ENCODE measurements around the gene TRIM16.
"Not testable (repeated sequence)": the region's sequence is repeated elsewhere in the genome, so short reads cannot be mapped to it uniquely, and the experiment has no call there.

TRIM16 gene

DNA sequence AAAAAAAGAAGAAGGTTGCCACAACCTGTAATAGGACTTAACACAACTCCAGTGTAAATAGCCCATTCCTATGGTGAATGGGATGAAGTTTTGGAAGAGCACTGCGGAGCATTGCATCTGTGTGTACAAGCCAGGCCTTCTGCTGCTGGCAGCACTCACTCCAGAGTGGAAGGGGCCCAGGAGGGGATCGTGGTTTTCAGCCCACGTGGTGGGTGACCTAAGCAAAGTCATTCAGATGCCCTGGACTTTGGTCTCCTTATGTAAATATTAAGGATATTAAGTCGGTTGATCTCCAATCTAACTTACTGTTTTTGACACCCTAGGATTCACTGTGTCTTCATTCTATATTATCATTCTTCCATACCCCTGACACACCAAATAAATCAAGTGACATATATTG is 67.3 kb downstream of the TRIM16 start:
- no CpG with 5 or more reads among the region's 4 CpGs for WGBS (ENCODE audit: insufficient coverage, insufficient read length)
- H3K36me3 ChIP-seq (ENCODE audit: control insufficient read depth, insufficient read depth, low read length); H3K9me3 ChIP-seq (ENCODE audit: control insufficient read depth, insufficient read depth, low read length); H3K27ac ChIP-seq (ENCODE audit: low read length); H3K27me3 ChIP-seq (ENCODE audit: control insufficient read depth, insufficient read depth, low read length); H3K4me3 ChIP-seq (ENCODE audit: low read length); H3K4me1 ChIP-seq (ENCODE audit: control insufficient read depth, insufficient read depth, low read length); DNase-seq (ENCODE audit: low read depth, low spot score): not testable (repeated sequence)

DNA sequence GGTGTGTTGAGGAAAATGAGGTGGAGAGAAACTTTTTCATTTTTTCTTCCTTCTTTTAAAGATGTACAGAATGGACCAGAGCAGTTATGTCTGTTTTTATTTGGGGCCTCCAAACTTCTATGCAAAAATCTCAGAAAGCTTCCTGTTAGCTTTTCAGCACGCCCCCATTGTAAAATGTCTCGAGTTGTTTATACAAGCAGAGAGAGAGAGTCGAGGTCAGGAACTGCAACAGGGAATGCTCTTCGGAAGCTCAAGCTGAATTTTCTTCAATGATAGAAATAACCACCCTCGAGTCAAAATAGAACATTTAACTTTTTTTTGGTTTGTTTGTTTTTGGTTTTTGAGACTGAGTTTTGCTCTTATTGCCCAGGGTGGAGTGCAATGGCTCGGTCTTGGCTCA is 68.3 kb downstream of the TRIM16 start:
- H3K4me3 ChIP-seq (ENCODE audit: low read length); H3K27me3 ChIP-seq (ENCODE audit: control insufficient read depth, insufficient read depth, low read length); H3K4me1 ChIP-seq (ENCODE audit: control insufficient read depth, insufficient read depth, low read length); H3K27ac ChIP-seq (ENCODE audit: low read length); H3K9me3 ChIP-seq (ENCODE audit: control insufficient read depth, insufficient read depth, low read length); DNase-seq (ENCODE audit: low read depth, low spot score); H3K36me3 ChIP-seq (ENCODE audit: control insufficient read depth, insufficient read depth, low read length): not testable (repeated sequence)
- WGBS (ENCODE audit: insufficient coverage, insufficient read length): no CpG with 5 or more reads among the region's 6 CpGs

DNA sequence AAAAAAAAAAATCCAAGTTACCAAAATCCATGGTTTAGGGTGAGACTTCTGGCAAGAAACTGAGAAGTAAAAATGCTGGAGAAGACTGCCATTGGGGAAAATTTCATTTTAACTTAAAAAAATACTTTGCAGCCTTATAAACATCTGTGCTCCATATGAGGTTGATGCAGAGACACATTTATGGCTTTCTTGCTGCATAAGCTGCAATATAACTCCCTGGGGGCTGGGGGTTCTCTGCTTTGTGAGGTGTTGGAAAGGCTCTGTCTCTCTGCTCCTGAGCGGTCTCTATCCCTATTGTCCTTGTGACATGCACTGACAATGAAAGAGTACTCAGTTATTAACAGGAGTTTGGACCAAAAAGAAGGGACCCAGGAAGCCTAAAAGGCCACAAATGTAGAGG is 71.0 kb downstream of the TRIM16 start:
- DNase-seq (ENCODE audit: low read depth, low spot score); H3K27ac ChIP-seq (ENCODE audit: low read length); H3K36me3 ChIP-seq (ENCODE audit: control insufficient read depth, insufficient read depth, low read length); H3K4me3 ChIP-seq (ENCODE audit: low read length); H3K27me3 ChIP-seq (ENCODE audit: control insufficient read depth, insufficient read depth, low read length); H3K9me3 ChIP-seq (ENCODE audit: control insufficient read depth, insufficient read depth, low read length); H3K4me1 ChIP-seq (ENCODE audit: control insufficient read depth, insufficient read depth, low read length): not testable (repeated sequence)
- WGBS (ENCODE audit: insufficient coverage, insufficient read length): no CpG with 5 or more reads among the region's 1 CpG

DNA sequence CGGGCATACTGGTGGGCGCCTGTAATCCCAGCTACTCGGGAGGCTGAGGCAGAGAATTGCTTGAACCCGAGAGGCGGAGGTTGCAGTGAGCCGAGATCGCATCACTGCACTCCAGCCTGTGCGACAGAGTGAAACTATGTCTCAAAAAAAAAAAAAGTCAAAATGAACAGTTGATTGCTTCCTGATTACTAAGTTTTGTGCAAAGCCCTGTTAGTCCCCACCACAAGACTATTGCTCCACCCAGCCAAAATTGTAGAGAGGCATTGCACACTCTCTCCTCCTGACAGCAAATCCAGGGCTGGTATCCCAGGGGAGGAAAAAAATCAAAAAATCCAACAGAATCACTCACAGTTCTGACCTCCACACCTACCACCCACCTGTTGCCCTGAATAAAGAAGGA is 91.2 kb downstream of the TRIM16 start:
- H3K27ac ChIP-seq (ENCODE audit: low read length); H3K36me3 ChIP-seq (ENCODE audit: control insufficient read depth, insufficient read depth, low read length); H3K4me3 ChIP-seq (ENCODE audit: low read length); H3K4me1 ChIP-seq (ENCODE audit: control insufficient read depth, insufficient read depth, low read length); H3K9me3 ChIP-seq (ENCODE audit: control insufficient read depth, insufficient read depth, low read length); DNase-seq (ENCODE audit: low read depth, low spot score); H3K27me3 ChIP-seq (ENCODE audit: control insufficient read depth, insufficient read depth, low read length): not testable (repeated sequence)
- WGBS (ENCODE audit: insufficient coverage, insufficient read length): no CpG with 5 or more reads among the region's 8 CpGs

DNA sequence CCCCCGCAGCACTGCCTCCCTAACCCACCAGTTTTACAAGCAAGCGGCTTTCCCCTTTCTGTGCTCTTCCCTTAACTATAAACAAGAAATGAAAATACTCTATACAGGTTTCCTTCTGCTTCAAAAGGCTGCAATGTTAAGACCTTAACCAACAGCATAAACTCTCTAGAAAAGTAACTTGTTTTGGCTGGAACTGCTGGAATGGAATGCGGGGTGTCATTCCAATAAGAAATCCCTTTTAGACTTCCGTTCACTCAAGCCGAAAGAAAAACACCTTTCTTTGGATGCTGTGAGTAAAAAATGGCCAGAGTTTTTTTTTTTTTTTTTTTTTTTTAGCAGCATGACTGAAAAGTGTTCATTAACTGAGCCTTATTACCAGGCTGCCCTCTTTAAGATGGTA is 92.1 kb downstream of the TRIM16 start:
- no CpG with 5 or more reads among the region's 5 CpGs for WGBS (ENCODE audit: insufficient coverage, insufficient read length)
- not testable (repeated sequence) for H3K27me3 ChIP-seq (ENCODE audit: control insufficient read depth, insufficient read depth, low read length); H3K9me3 ChIP-seq (ENCODE audit: control insufficient read depth, insufficient read depth, low read length); H3K4me1 ChIP-seq (ENCODE audit: control insufficient read depth, insufficient read depth, low read length); H3K27ac ChIP-seq (ENCODE audit: low read length); DNase-seq (ENCODE audit: low read depth, low spot score); H3K36me3 ChIP-seq (ENCODE audit: control insufficient read depth, insufficient read depth, low read length); H3K4me3 ChIP-seq (ENCODE audit: low read length)

DNA sequence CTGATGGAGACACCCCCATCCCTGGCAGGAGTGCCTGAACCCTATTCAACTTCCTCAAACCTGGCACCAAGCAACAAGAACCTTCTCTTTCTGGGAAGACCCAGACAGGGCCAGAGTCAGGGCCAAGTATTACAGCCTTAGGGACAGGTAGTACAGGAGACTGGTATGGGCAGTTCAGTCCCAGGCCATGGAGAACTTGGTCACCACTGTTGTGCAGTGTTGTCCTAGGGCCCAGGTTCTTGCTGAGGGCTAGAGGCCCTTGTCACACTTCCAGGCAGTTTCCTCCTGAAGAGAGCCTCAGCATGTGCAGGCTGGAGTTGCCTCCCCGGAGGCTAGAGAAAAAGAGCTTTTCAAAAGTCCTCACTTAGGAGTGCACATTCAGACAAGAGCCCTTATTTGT is 93.3 kb downstream of the TRIM16 start:
- WGBS (ENCODE audit: insufficient coverage, insufficient read length): no CpG with 5 or more reads among the region's 1 CpG
- not testable (repeated sequence) for H3K36me3 ChIP-seq (ENCODE audit: control insufficient read depth, insufficient read depth, low read length); H3K27ac ChIP-seq (ENCODE audit: low read length); H3K4me1 ChIP-seq (ENCODE audit: control insufficient read depth, insufficient read depth, low read length); H3K4me3 ChIP-seq (ENCODE audit: low read length); H3K9me3 ChIP-seq (ENCODE audit: control insufficient read depth, insufficient read depth, low read length); H3K27me3 ChIP-seq (ENCODE audit: control insufficient read depth, insufficient read depth, low read length); DNase-seq (ENCODE audit: low read depth, low spot score)

DNA sequence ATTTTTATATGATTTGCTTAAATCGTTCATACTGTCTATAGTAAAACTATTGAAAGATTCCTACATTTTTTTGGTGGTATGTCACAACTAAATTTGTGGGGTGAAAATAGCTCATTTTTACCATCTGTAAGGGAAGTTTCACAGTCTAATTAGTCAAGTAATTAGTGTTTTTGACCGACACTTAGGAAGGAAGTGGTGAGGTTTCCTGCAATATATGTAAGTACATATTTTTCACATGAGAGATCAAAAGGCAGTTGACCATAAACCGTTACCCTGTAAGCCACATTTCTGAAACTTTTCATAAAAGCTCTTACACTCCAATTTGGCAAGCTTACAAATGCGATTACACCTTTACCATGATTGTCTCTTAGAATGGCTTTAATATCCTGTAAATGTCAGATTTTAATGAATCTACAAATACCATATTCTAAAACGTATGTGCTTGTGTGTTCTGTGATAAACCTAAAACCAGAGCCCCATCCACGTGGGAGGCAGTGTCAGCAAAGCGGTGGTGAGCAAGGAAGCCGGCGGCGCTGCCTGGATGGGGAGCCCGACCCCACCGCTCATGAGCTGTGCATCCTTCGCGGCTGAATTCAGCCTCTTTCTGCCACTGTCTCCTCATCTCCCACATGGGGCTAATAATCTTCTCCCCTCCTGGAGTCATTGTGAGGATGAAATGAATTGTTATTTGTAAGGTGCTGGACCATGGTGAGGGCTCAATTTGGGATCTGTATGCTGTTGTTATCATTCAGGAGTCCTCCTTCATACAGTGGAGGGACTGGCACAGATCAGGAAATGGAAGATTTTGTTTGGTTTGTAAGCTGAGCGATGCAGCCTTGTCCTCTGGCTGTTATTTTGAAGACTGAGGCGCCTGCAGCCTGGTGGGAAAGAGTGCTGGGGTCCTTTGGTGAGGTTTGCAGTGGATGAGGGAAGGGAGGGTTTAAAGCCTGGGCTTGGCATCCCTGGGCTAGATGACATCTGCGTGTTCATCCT is 94.3 kb downstream of the TRIM16 start:
- H3K27me3 ChIP-seq (ENCODE audit: control insufficient read depth, insufficient read depth, low read length); H3K36me3 ChIP-seq (ENCODE audit: control insufficient read depth, insufficient read depth, low read length); H3K4me3 ChIP-seq (ENCODE audit: low read length); H3K27ac ChIP-seq (ENCODE audit: low read length); H3K4me1 ChIP-seq (ENCODE audit: control insufficient read depth, insufficient read depth, low read length); DNase-seq (ENCODE audit: low read depth, low spot score); H3K9me3 ChIP-seq (ENCODE audit: control insufficient read depth, insufficient read depth, low read length): not testable (repeated sequence)
- WGBS (ENCODE audit: insufficient coverage, insufficient read length): no CpG with 5 or more reads among the region's 17 CpGs

DNA sequence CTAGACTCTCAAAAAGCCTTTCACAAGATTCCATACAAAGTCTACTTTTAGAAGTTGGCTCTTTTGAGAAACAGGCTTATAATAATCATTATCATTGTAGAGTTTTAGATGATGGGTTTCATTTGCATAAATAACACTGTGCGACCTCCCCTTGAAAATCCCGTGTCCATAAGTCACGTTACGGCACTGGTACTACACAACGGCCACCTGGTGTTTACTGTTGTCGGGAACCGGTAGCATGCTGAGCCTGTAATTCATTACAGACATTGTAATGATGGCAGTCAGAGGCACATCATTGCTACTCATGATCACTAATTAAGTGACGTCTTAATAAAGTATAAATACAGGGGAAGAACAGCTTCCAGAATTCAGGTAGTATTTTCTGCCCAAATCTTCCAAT is 96.1 kb downstream of the TRIM16 start:
- not testable (repeated sequence) for H3K27me3 ChIP-seq (ENCODE audit: control insufficient read depth, insufficient read depth, low read length); H3K9me3 ChIP-seq (ENCODE audit: control insufficient read depth, insufficient read depth, low read length); H3K27ac ChIP-seq (ENCODE audit: low read length); DNase-seq (ENCODE audit: low read depth, low spot score); H3K4me1 ChIP-seq (ENCODE audit: control insufficient read depth, insufficient read depth, low read length); H3K4me3 ChIP-seq (ENCODE audit: low read length); H3K36me3 ChIP-seq (ENCODE audit: control insufficient read depth, insufficient read depth, low read length)
- WGBS (ENCODE audit: insufficient coverage, insufficient read length): no CpG with 5 or more reads among the region's 8 CpGs

DNA sequence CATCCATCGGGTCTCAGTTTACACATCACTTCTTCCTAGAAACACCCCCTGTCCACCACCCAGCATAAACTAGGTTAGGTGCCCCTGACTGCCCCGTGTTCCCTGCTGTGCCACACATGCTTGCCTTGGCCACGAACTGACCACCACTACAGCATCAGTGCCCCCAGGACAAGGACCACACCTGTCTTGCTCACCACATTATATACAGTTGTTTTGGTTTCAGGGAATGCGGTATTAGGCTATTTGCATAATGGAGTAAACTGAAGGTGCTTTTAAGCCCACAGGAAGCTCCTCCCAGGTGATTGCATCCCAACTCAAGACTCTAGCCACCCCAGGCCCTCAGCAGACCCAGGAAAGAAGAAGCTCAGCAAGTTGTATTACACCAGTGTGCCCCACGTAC is 100.8 kb downstream of the TRIM16 start:
- H3K27me3 ChIP-seq (ENCODE audit: control insufficient read depth, insufficient read depth, low read length); H3K9me3 ChIP-seq (ENCODE audit: control insufficient read depth, insufficient read depth, low read length); H3K36me3 ChIP-seq (ENCODE audit: control insufficient read depth, insufficient read depth, low read length); H3K4me3 ChIP-seq (ENCODE audit: low read length); DNase-seq (ENCODE audit: low read depth, low spot score); H3K27ac ChIP-seq (ENCODE audit: low read length); H3K4me1 ChIP-seq (ENCODE audit: control insufficient read depth, insufficient read depth, low read length): not testable (repeated sequence)
- no CpG with 5 or more reads among the region's 5 CpGs for WGBS (ENCODE audit: insufficient coverage, insufficient read length)

DNA sequence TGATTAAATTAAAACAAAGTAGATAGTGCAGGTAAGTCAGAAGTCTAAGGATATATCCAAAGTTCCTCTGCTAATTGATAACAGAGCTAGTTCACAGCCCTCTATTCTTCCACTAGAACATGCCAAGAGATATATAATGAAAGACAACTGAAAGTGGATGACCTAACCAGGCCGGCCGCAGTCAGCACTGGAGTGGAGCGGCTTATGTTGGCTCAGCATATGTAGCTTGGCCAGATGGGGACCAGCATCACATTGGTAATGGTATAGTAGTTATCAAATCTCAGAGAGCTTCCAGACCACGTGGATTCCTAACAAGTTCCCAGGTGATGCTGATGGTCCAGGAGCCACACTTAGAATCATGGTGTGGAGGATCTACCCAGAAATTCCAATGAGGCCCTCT is 102.6 kb downstream of the TRIM16 start:
- not testable (repeated sequence) for H3K4me1 ChIP-seq (ENCODE audit: control insufficient read depth, insufficient read depth, low read length); H3K27me3 ChIP-seq (ENCODE audit: control insufficient read depth, insufficient read depth, low read length); H3K9me3 ChIP-seq (ENCODE audit: control insufficient read depth, insufficient read depth, low read length); DNase-seq (ENCODE audit: low read depth, low spot score); H3K4me3 ChIP-seq (ENCODE audit: low read length); H3K27ac ChIP-seq (ENCODE audit: low read length); H3K36me3 ChIP-seq (ENCODE audit: control insufficient read depth, insufficient read depth, low read length)
- no CpG with 5 or more reads among the region's 4 CpGs for WGBS (ENCODE audit: insufficient coverage, insufficient read length)

Data from iPS DF 6.9 (cell line).